ENCODE measurements around the gene GNPTAB. TPM values are rescaled to one million over a fixed set of nuclear protein-coding genes. Genes with fewer than 3 reads are reported as not detected.

GNPTAB gene
- total and polyA plus RNA-seq, 2 donors (not counting 1 experiment from before 2014, with no cell fraction given) = 10.4 to 79.4 TPM

GRCh38 chr12:101878243-101878821, 47.6 kb upstream of the GNPTAB start:
- intact Hi-C loops (cut with micrococcal nuclease) = loop anchor here (2.0 to 5.0 kb wide), 2 partner anchors 54 to 472 kb away; partner anchors contain the start of gene ARL1
- no peaks in the 10 kb centered on the region for H3K79me2 ChIP-seq (ENCODE audit: control insufficient read depth, insufficient read depth, low read length)

More at GRCh38 chr12:101878243-101878821, 47.6 kb upstream of the GNPTAB start:
- Mint-ChIP-seq H3K4me3 (peak overlapping the region; percentile 90), H3K27me3 (no peaks in the 10 kb centered on the region), H3K4me1 (peaks cover 20% of the 10 kb centered on the region), H3K9me3 (ENCODE audit: insufficient read depth) (no peaks in the 10 kb centered on the region), H3K27ac (peak overlapping the region; percentile 88)
- ChIA-PET POLR2A (no interaction called here), CTCF (interaction anchor here (1.3 to 1.8 kb wide), 2 partner anchors 39 to 47 kb away, joined by 6 to 10 read pairs; partner anchors contain the start of gene GNPTAB)
- no peaks in the 10 kb centered on the region for H3K27me3 ChIP-seq (replicated peaks in 1 of 4; ENCODE audit: control extremely low read depth in 1 of 4, control insufficient read depth in 3 of 4, insufficient read depth in 4 of 4, low read length in 3 of 4)
- ATAC-seq (ENCODE audit: low read depth) (no peak), DNase-seq (no peak)
- peak overlapping the region; percentile 90 for H3K9ac ChIP-seq (ENCODE audit: low read length)
- H3K27ac ChIP-seq (ENCODE audit: low read length in 2 of 2) = peak overlapping the region; percentile 54 to 84
- no peaks in the 10 kb centered on the region for H3K9me3 ChIP-seq (ENCODE audit: control extremely low read depth in 1 of 3, control insufficient read depth in 2 of 3, insufficient read depth in 1 of 3, low read length in 2 of 3)
- no peaks in the 10 kb centered on the region for H3K36me3 ChIP-seq (replicated peaks in 1 of 2; ENCODE audit: control extremely low read depth in 1 of 2, control insufficient read depth in 1 of 2, extremely low read depth in 1 of 2, insufficient read depth in 2 of 2, low read length in 1 of 2)
- H3K4me1 ChIP-seq (ENCODE audit: control insufficient read depth in 2 of 2, insufficient read depth in 2 of 2, low read length in 2 of 2) = peaks cover 6 to 14% of the 10 kb centered on the region in 2 donors
- H3K4me2 ChIP-seq (replicated peaks; ENCODE audit: low read depth, low read length, poor library complexity, severe bottlenecking) = peak overlapping the region; percentile 80
- TF ChIP-seq EZH2 (IDR thresholded peaks at IDR 0.05; ENCODE audit: borderline replicate concordance, insufficient read depth, low read depth, low read length, poor library complexity, severe bottlenecking) (no peak), CTCF (IDR thresholded peaks at IDR 0.05) (no peak)
- H3K4me3 ChIP-seq (ENCODE audit: control extremely low read depth in 1 of 5, extremely low read depth in 1 of 5, insufficient read depth in 1 of 5, low read depth in 2 of 5, low read length in 4 of 5) = peak overlapping the region; percentile 80 to 92 (median 86)
- no peaks in the 10 kb centered on the region for H4K20me1 ChIP-seq (ENCODE audit: control insufficient read depth, insufficient read depth, low read length, poor library complexity, severe bottlenecking)
- peak overlapping the region; percentile 92 for H2AFZ ChIP-seq (ENCODE audit: insufficient read depth, low read depth, low read length, poor library complexity, severe bottlenecking)
- WGBS (ENCODE audit: insufficient coverage) = 5% methylated on average over 6 of the region's 7 CpGs
